ENCODE data around the gene TMEM9.

Gene TMEM9

GRCh38 chr1:201088395-201088794, 65.9 kb downstream of the TMEM9 start:
- DNase-seq (ENCODE audit: low spot score), result no peak
- Histone ChIP-seq H3K27ac (no peak overlapping the region), H3K4me3 (no peak overlapping the region)
- no peak for TF ChIP-seq CTCF (IDR thresholded peaks at IDR 0.05)

- no peak for TF ChIP-seq CTCF (IDR thresholded peaks at IDR 0.05)
- no peak for DNase-seq (ENCODE audit: low spot score)
- Histone ChIP-seq H3K27ac (no peak overlapping the region), H3K4me3 (no peak overlapping the region)
Measured at GRCh38 chr1:201085902-201086735, 68.2 kb downstream of the TMEM9 start.

All from coronary artery (tissue), 2 donors.